Neural cell (in vitro differentiated cells): Measurements from ENCODE around the gene COL16A1. TPM values are rescaled to one million over a fixed set of nuclear protein-coding genes. Genes with fewer than 3 reads are reported as not detected.

Source experiments
- H2AFZ ChIP-seq: fragments of 200-600, 300-800 bp; sonication (generic), shearing (Covaris generic); 2 replicates; pipeline ENCODE4 v1.6.0; 2014; ENCODE audit warnings: low read depth, mild to moderate bottlenecking, antibody characterized with exemption, low read length, moderate library complexity
- H3F3A ChIP-seq: fragments of 200-600 bp; shearing (Covaris generic); 2 replicates; pipeline ENCODE4 v1.6.1; 2016; ENCODE audit warnings: mild to moderate bottlenecking, moderate library complexity, mixed read lengths, antibody characterized with exemption, low read length; ENCODE audit not compliant: insufficient read depth, poor library complexity, severe bottlenecking
- H3K27ac ChIP-seq: fragments of 200-600, 300-800 bp; sonication (generic), shearing (Covaris generic); 2 replicates; pipeline ENCODE4 v1.5.1; 2014; ENCODE audit warnings: mild to moderate bottlenecking, low read length, moderate library complexity
- H3K27me3 ChIP-seq: fragments of 300-800, 200-600 bp; sonication (generic), shearing (Covaris generic); 2 replicates; pipeline ENCODE4 v1.6.0; 2014; ENCODE audit warnings: mild to moderate bottlenecking, low read depth, low read length, moderate library complexity; ENCODE audit not compliant: insufficient read depth
- H3K36me3 ChIP-seq: fragments of 300-800, 200-600 bp; sonication (generic), shearing (Covaris generic); 2 replicates; pipeline ENCODE4 v1.5.1; 2014; ENCODE audit warnings: mild to moderate bottlenecking, antibody characterized with exemption, low read length, moderate library complexity; ENCODE audit not compliant: insufficient read depth
- H3K4me2 ChIP-seq: fragments of 300-800, 200-600 bp; sonication (generic), shearing (Covaris generic); 2 replicates; pipeline ENCODE4 v1.6.0; 2014; ENCODE audit warnings: mild to moderate bottlenecking, low read length
- H3K4me3 ChIP-seq: fragments of 300-800, 200-600 bp; sonication (generic), shearing (Covaris generic); 2 replicates; pipeline ENCODE4 v1.5.1; 2014; ENCODE audit warnings: mild to moderate bottlenecking, low read length, moderate library complexity
- H3K79me2 ChIP-seq: fragments of 200-600 bp; shearing (Covaris generic); replicated peaks from 2 replicates; pipeline ENCODE4 v1.6.0; 2014; ENCODE audit warnings: mild to moderate bottlenecking, low read length, moderate library complexity; ENCODE audit not compliant: insufficient read depth
- H3K9ac ChIP-seq: fragments of 300-800, 200-600 bp; sonication (generic), shearing (Covaris generic); 2 replicates; pipeline ENCODE4 v1.6.1; 2016; ENCODE audit warnings: mild to moderate bottlenecking, low read length, mixed read lengths
- H3K9me2 ChIP-seq: fragments of 200-600 bp; shearing (Covaris generic); 2 replicates; pipeline ENCODE4 v1.6.1; 2016; ENCODE audit warnings: mild to moderate bottlenecking, low read length, mixed read lengths; ENCODE audit not compliant: insufficient read depth
- H3K9me3 ChIP-seq: fragments of 200-600, 300-800 bp; sonication (generic), shearing (Covaris generic); 2 replicates; pipeline ENCODE4 v1.6.1; 2016; ENCODE audit warnings: mild to moderate bottlenecking, mixed run types, low read length, moderate library complexity, mixed read lengths
- H4K20me1 ChIP-seq: fragments of 200-600 bp; shearing (Covaris generic); 2 replicates; pipeline ENCODE4 v1.6.1; 2016; ENCODE audit warnings: mild to moderate bottlenecking, mixed run types; ENCODE audit not compliant: insufficient read depth
- CTCF ChIP-seq: fragments of 450-650 bp; IDR thresholded peaks from 2 replicates; pipeline ENCODE4 v1.5.1; 2014; ENCODE audit warnings: antibody characterized with exemption, mild to moderate bottlenecking, moderate library complexity; ENCODE audit not compliant: poor library complexity, severe bottlenecking
- EP300 ChIP-seq: fragments of 450-650 bp; conservative IDR thresholded peaks from 2 replicates; pipeline ENCODE4 v1.6.1; 2014; ENCODE audit warnings: antibody characterized with exemption, mild to moderate bottlenecking, moderate library complexity; ENCODE audit not compliant: poor library complexity, severe bottlenecking
- EZH2 ChIP-seq: fragments of 200-600, 300-800 bp; shearing (Covaris generic), sonication (generic); IDR thresholded peaks from 2 replicates; pipeline ENCODE4 v1.6.1; 2014; ENCODE audit warnings: antibody characterized with exemption, low read length, borderline replicate concordance, mild to moderate bottlenecking; ENCODE audit not compliant: insufficient read depth, poor library complexity, severe bottlenecking
- MXI1 ChIP-seq: fragments of 450-650 bp; conservative IDR thresholded peaks from 2 replicates; pipeline ENCODE4 v1.6.1; 2014; ENCODE audit warnings: antibody characterized with exemption, mild to moderate bottlenecking; ENCODE audit not compliant: poor library complexity, severe bottlenecking
- POLR2AphosphoS5 ChIP-seq: IDR thresholded peaks from 2 replicates; pipeline ENCODE4 v1.6.1; 2012
- RAD21 ChIP-seq: fragments of 450-650 bp; conservative IDR thresholded peaks from 2 replicates; pipeline ENCODE4 v1.6.1; 2014; ENCODE audit warnings: antibody characterized with exemption, mild to moderate bottlenecking, moderate library complexity
- REST ChIP-seq: IDR thresholded peaks from 2 replicates; pipeline ENCODE4 v1.6.1; 2012; ENCODE audit warnings: borderline replicate concordance
- SMC3 ChIP-seq: fragments of 450-650 bp; conservative IDR thresholded peaks from 2 replicates; pipeline ENCODE4 v1.6.1; 2014; ENCODE audit warnings: antibody characterized with exemption, mild to moderate bottlenecking, moderate library complexity; ENCODE audit not compliant: poor library complexity
- TAF1 ChIP-seq: IDR thresholded peaks from 2 replicates; pipeline ENCODE4 v1.6.1; 2012; ENCODE audit warnings: low read depth
- polyA plus RNA-seq: library from polyadenylated mRNA; depleted of rRNA; stranded (reverse); fragments of >200 nt; gene quantifications from 2 replicates; pipeline ENCODE4 v1.2.3, GENCODE V29; 2014

COL16A1 gene
- polyA plus RNA-seq, 1 donor from 2014 or later, result 3.4 TPM

DNA sequence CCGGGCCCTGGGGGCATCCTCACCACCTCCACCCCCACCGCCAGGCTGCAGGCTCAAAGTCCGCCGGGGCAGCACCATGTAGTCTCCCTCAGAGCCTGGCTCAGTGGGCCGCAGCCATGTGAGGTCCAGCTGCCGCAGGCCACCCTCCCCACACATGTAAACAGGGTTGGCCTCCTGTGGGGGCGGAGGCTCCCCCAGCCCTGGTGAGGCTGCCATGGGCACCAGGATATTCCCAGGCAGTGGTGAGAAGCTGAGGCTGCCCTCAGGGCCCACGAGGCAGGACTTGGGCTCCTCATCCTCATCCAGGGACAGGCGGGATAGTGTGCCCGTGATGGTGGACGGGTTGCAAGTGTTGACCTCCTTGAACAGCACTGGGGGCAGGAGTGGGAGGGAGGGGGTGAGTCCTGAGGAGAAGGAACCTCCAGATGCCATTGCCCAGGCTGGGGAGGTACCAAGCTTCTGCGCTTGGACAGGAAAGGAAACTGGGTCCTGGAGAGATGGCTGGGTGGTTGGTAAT is 27.3 kb upstream of the COL16A1 start:
- H3K27ac ChIP-seq, result no peak overlapping the region
- no peak overlapping the region for H2AFZ ChIP-seq
- H3F3A ChIP-seq, result no peaks in the 10 kb centered on the region
- H3K36me3 ChIP-seq, result no peaks in the 10 kb centered on the region
- no peaks in the 10 kb centered on the region for H3K79me2 ChIP-seq
- no peaks in the 10 kb centered on the region for H4K20me1 ChIP-seq
- no peak overlapping the region for H3K4me2 ChIP-seq
- no peak overlapping the region for H3K4me3 ChIP-seq
- H3K27me3 ChIP-seq, result no peaks in the 10 kb centered on the region
- TF ChIP-seq EP300 (no peak), EZH2 (no peak), TAF1 (no peak), CTCF (no peak), POLR2AphosphoS5 (no peak), MXI1 (no peak), REST (no peak), SMC3 (no peak), RAD21 (no peak)
- no peak overlapping the region for H3K9ac ChIP-seq
- no peaks in the 10 kb centered on the region for H3K9me3 ChIP-seq
- H3K9me2 ChIP-seq, result no peaks in the 10 kb centered on the region

DNA sequence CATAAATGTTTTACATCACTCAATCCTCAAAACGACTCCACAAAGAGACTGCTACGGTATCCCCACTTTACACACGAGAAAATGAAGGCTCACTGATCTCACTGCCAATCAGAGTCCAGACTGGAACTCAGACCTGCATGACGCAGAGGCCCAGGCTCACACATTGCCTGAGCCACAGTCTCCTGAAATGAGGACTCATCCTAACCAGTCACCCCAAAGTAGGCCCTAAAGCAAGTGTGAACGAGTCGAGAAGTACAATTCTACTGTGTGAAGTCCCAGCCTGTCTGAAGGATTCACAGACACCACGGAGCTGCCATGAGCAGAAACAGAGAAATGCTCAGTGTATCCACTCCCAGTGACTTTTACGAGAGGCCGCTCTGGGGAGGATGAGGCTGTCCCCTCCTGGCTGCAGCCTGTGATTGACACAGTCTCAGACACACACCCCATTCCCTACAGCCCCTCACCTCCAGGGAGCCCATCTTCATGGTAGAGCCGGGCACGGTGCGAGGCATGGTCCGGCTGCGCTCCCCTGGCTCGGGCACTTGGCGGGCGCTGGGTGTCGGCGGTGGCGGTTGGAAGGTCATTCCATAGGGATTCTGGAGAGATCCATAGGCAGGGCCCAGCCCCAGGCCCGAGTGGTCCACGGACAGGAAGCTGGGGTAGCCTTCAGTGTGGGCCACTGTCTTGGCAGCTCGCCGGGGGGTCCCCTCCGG is 26.7 kb upstream of the COL16A1 start:
- Histone ChIP-seq H3K9ac (no peak overlapping the region), H3F3A (no peaks in the 10 kb centered on the region), H3K36me3 (no peaks in the 10 kb centered on the region), H3K9me3 (no peaks in the 10 kb centered on the region), H2AFZ (no peak overlapping the region), H4K20me1 (no peaks in the 10 kb centered on the region), H3K79me2 (no peaks in the 10 kb centered on the region), H3K9me2 (no peaks in the 10 kb centered on the region), H3K4me2 (no peak overlapping the region), H3K27me3 (no peaks in the 10 kb centered on the region), H3K27ac (no peak overlapping the region), H3K4me3 (no peak overlapping the region)
- TF ChIP-seq SMC3 (no peak), POLR2AphosphoS5 (no peak), CTCF (no peak), MXI1 (no peak)
